ENCODE results near the gene RAD52. TPM values are rescaled to one million over a fixed set of nuclear protein-coding genes. Genes with fewer than 3 reads are reported as not detected.

The RAD52 gene
- total RNA-seq, 1 donor from 2014 or later, result 9.3 TPM

DNA sequence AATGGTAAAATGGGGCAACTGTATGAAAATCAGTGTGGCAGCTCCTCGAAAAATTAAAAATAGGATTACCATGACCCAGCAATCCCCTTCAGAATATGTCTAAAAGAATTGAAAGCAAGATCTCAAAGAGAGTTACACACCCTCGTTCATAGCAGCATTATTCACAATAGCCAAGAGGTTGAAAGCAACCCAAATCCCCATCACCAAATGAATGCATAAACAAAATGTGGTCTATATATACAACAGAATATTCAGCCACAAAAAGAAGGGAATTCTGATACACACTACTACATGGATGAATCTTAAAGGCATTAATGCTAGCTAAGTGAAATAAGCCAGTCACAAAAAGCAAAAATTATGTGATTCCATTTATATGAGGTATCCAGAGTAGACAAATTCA lies 27.2 kb downstream of the RAD52 start:
- TF ChIP-seq CTCF (IDR thresholded peaks at IDR 0.05; ENCODE audit: borderline replicate concordance), result no peak
- H3K27me3 ChIP-seq (ENCODE audit: low read depth), result no peaks in the 10 kb centered on the region
- H3K36me3 ChIP-seq, result peaks cover 76% of the 10 kb centered on the region
- H3K4me1 ChIP-seq, result no peaks in the 10 kb centered on the region
- H3K27ac ChIP-seq (replicated peaks), result no peak overlapping the region
- DNase-seq, result no peak
- intact Hi-C loops (cut with micrococcal nuclease), result no loop called here
- H3K4me3 ChIP-seq, result no peak overlapping the region
- no peaks in the 10 kb centered on the region for H3K9me3 ChIP-seq (replicated peaks)

DNA sequence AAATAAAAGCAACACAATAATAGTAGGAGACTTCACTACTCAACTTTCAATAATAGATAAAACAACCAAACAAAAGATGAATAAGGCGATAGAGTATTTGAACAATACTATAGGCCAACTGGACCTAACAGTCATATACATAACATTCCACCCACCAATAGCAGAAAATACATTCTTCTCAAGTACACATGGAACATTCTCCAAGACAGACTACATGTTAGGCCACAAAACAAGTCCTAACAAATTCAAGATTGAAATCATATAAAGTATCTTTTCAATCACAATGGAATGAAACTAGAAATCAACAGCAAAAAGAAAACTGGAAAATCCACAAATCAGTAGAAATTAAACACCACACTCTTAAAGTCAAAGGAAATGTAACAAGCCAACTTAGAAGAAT lies 28.8 kb downstream of the RAD52 start:
- Histone ChIP-seq H3K4me3 (no peak overlapping the region), H3K36me3 (peaks cover 76% of the 10 kb centered on the region), H3K9me3 (replicated peaks) (no peaks in the 10 kb centered on the region), H3K4me1 (no peaks in the 10 kb centered on the region), H3K27me3 (ENCODE audit: low read depth) (no peaks in the 10 kb centered on the region), H3K27ac (replicated peaks) (no peak overlapping the region)
- intact Hi-C loops (cut with micrococcal nuclease), result no loop called here
- no peak for TF ChIP-seq CTCF (IDR thresholded peaks at IDR 0.05; ENCODE audit: borderline replicate concordance)
- no peak for DNase-seq

DNA sequence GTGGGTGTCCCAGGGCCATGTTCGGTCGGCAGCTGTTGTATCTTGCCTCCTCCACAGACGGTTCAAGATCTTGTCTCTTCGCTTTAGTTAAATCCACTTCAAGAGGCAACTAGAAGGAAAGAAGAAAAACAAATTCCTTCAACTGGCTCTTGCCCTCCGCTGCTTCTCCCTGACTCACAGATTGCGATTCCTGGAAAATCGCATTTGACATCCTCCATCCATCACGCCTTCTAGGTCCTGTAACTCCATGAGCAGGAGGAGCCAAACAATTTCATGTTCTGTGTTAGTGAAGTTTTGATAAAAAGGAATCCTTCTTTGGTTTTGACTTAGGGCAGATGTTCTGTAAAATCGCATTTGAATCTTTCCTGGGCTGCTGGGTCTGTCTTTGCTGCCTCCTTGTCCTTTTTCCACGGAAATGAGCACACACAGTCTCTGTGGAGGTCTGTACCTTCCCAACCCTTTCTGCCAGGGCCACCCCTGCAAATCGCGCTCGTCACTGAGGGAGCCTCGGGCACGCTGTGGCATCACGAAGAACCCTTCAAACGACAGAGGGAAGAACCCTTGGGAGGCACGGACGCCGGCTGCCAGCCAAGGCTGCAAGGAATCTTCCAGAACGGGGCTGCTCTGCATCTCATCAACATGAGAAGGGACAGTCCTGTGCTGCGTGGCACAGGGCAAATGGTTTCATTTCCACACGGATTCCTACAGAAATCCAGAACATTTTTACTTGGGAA lies 32.6 kb downstream of the RAD52 start:
- no peak for DNase-seq
- Histone ChIP-seq H3K4me3 (no peak overlapping the region), H3K27ac (replicated peaks) (no peak overlapping the region), H3K9me3 (replicated peaks) (no peaks in the 10 kb centered on the region), H3K4me1 (peaks cover 14% of the 10 kb centered on the region), H3K27me3 (ENCODE audit: low read depth) (no peaks in the 10 kb centered on the region), H3K36me3 (peaks cover 78% of the 10 kb centered on the region)
- intact Hi-C loops (cut with micrococcal nuclease), result no loop called here
- TF ChIP-seq CTCF (IDR thresholded peaks at IDR 0.05; ENCODE audit: borderline replicate concordance), result no peak

- Histone ChIP-seq H3K36me3 (peaks cover 74% of the 10 kb centered on the region), H3K27me3 (ENCODE audit: low read depth) (no peaks in the 10 kb centered on the region), H3K4me1 (peaks cover 20% of the 10 kb centered on the region), H3K27ac (replicated peaks) (no peak overlapping the region), H3K4me3 (no peak overlapping the region), H3K9me3 (replicated peaks) (no peaks in the 10 kb centered on the region)
- no peak for TF ChIP-seq CTCF (IDR thresholded peaks at IDR 0.05; ENCODE audit: borderline replicate concordance)
- peak; percentile 22 for DNase-seq
- intact Hi-C loops (cut with micrococcal nuclease), result no loop called here
These were observed 33.3 kb downstream of the RAD52 start for GRCh38 chr12:916240-916639.

GRCh38 chr12:915090-915489 lies 34.4 kb downstream of the RAD52 start:
- no peaks in the 10 kb centered on the region for H3K27me3 ChIP-seq (ENCODE audit: low read depth)
- no peak for DNase-seq
- peaks cover 32% of the 10 kb centered on the region for H3K4me1 ChIP-seq
- TF ChIP-seq CTCF (IDR thresholded peaks at IDR 0.05; ENCODE audit: borderline replicate concordance), result no peak
- H3K9me3 ChIP-seq (replicated peaks), result no peaks in the 10 kb centered on the region
- intact Hi-C loops (cut with micrococcal nuclease), result no loop called here
- no peak overlapping the region for H3K4me3 ChIP-seq
- peaks cover 73% of the 10 kb centered on the region for H3K36me3 ChIP-seq
- H3K27ac ChIP-seq (replicated peaks), result peak overlapping the region; percentile 5

All from left ventricle myocardium inferior (tissue), 1 donor.